H9 (cell line): ENCODE results near the gene EPHB6. TPM values are rescaled to one million over a fixed set of nuclear protein-coding genes. Genes with fewer than 3 reads are reported as not detected.

ENCODE experiments used
- DNase-seq: peaks from one replicate; pipeline ENCODE4 v3.0.0-alpha.2; 2017
- H2AFZ ChIP-seq: one replicate; pipeline ENCODE4 v1.6.1; 2013; ENCODE audit warnings: mild to moderate bottlenecking, low read length, control low read depth, moderate library complexity
- H2AK5ac ChIP-seq: 2 replicates; pipeline ENCODE4 v1.6.1; 2013; ENCODE audit warnings: low read length, control low read depth, mixed read lengths; ENCODE audit not compliant: insufficient read length
- H2BK120ac ChIP-seq: one replicate; pipeline ENCODE4 v1.6.1; 2013; ENCODE audit warnings: low read depth, mild to moderate bottlenecking, low read length, control low read depth, inconsistent platforms; ENCODE audit not compliant: poor library complexity, severe bottlenecking
- H2BK12ac ChIP-seq: 2 replicates; pipeline ENCODE4 v1.6.1; 2013; ENCODE audit warnings: low read length, control low read depth, mixed read lengths, low read depth; ENCODE audit not compliant: insufficient read length
- H2BK15ac ChIP-seq: 2 replicates; pipeline ENCODE4 v1.6.1; 2013; ENCODE audit warnings: low read depth, low read length, control low read depth
- H2BK20ac ChIP-seq: one replicate; pipeline ENCODE4 v1.6.1; 2013; ENCODE audit warnings: low read depth, mild to moderate bottlenecking, low read length, control low read depth, inconsistent platforms; ENCODE audit not compliant: poor library complexity, severe bottlenecking
- H2BK5ac ChIP-seq: 2 replicates; pipeline ENCODE4 v1.6.1; 2013; ENCODE audit warnings: low read length, control low read depth, mixed read lengths; ENCODE audit not compliant: insufficient read length
- H3K14ac ChIP-seq: 2 replicates; pipeline ENCODE4 v1.6.1; 2013; ENCODE audit warnings: low read length, control low read depth; ENCODE audit not compliant: insufficient read depth
- H3K18ac ChIP-seq: 2 replicates; pipeline ENCODE4 v1.6.1; 2013; ENCODE audit warnings: low read depth, mild to moderate bottlenecking, mixed read lengths, low read length, control low read depth; ENCODE audit not compliant: insufficient read length
- H3K23ac ChIP-seq: 2 replicates; pipeline ENCODE4 v1.6.1; 2013; ENCODE audit warnings: low read length, control low read depth, mixed read lengths, low read depth; ENCODE audit not compliant: insufficient read length
- H3K23me2 ChIP-seq: 2 replicates; pipeline ENCODE4 v1.6.1; 2013; ENCODE audit warnings: low read depth, mild to moderate bottlenecking, mixed read lengths, low read length, control low read depth; ENCODE audit not compliant: insufficient read length, poor library complexity, severe bottlenecking
- H3K27ac ChIP-seq: 2 replicates; pipeline ENCODE4 v1.5.1; 2013; ENCODE audit warnings: low read length, control low read depth, mixed read lengths, low read depth; ENCODE audit not compliant: insufficient read length
- H3K27me3 ChIP-seq: 2 replicates; pipeline ENCODE4 v1.6.1; 2013; ENCODE audit warnings: low read length, control low read depth, inconsistent platforms; ENCODE audit not compliant: insufficient read depth
- H3K4ac ChIP-seq: 2 replicates; pipeline ENCODE4 v1.6.1; 2013; ENCODE audit warnings: low read depth, mild to moderate bottlenecking, control low read depth, inconsistent platforms, low read length, moderate library complexity
- H3K4me1 ChIP-seq: 2 replicates; pipeline ENCODE4 v1.6.1; 2013; ENCODE audit warnings: low read length, control low read depth, inconsistent platforms; ENCODE audit not compliant: insufficient read depth
- H3K4me2 ChIP-seq: 2 replicates; pipeline ENCODE4 v1.6.1; 2013; ENCODE audit warnings: low read length, control low read depth, mixed read lengths; ENCODE audit not compliant: insufficient read length, insufficient read depth
- H3K56ac ChIP-seq: 2 replicates; pipeline ENCODE4 v1.6.1; 2013; ENCODE audit warnings: low read depth, mild to moderate bottlenecking, mixed read lengths, low read length, control low read depth; ENCODE audit not compliant: insufficient read length
- H3K79me1 ChIP-seq: 2 replicates; pipeline ENCODE4 v1.6.1; 2013; ENCODE audit warnings: low read depth, mild to moderate bottlenecking, moderate library complexity, low read length, control low read depth, inconsistent platforms; ENCODE audit not compliant: insufficient read depth, poor library complexity, severe bottlenecking
- H3K79me2 ChIP-seq: 2 replicates; pipeline ENCODE4 v1.6.1; 2013; ENCODE audit warnings: low read length, control low read depth, inconsistent platforms; ENCODE audit not compliant: insufficient read depth
- H3K9ac ChIP-seq: 2 replicates; pipeline ENCODE4 v1.6.1; 2013; ENCODE audit warnings: low read length, control low read depth, mixed read lengths; ENCODE audit not compliant: insufficient read length; ENCODE audit errors: extremely low read depth
- H3K9me3 ChIP-seq: one replicate; pipeline ENCODE4 v1.6.1; 2013; ENCODE audit warnings: low read depth, low read length, inconsistent platforms; ENCODE audit not compliant: control insufficient read depth
- H3T11ph ChIP-seq: one replicate; pipeline ENCODE4 v1.6.1; 2013; ENCODE audit warnings: mild to moderate bottlenecking, low read length, control low read depth, inconsistent platforms
- H4K20me1 ChIP-seq: one replicate; pipeline ENCODE4 v1.6.1; 2013; ENCODE audit not compliant: control insufficient read depth, insufficient read length, insufficient read depth
- H4K5ac ChIP-seq: 2 replicates; pipeline ENCODE4 v1.6.1; 2013; ENCODE audit warnings: low read depth, mild to moderate bottlenecking, mixed read lengths, low read length, control low read depth; ENCODE audit not compliant: insufficient read length
- H4K8ac ChIP-seq: replicated peaks from 2 replicates; pipeline ENCODE4 v1.6.1; 2013; ENCODE audit warnings: low read length, control low read depth, mixed read lengths, low read depth; ENCODE audit not compliant: insufficient read length
- H4K91ac ChIP-seq: 2 replicates; pipeline ENCODE4 v1.6.1; 2013; ENCODE audit warnings: low read depth, mild to moderate bottlenecking, moderate library complexity, mixed read lengths, low read length, control low read depth; ENCODE audit not compliant: insufficient read length
- H3K27ac Mint-ChIP-seq, 3 experiments: 2 replicates in 2 of 3; 3 replicates in 1 of 3; pipeline ENCODE4 v1.8.0; 2020 to 2021; ENCODE audit warnings: mixed read lengths in 3 of 3, mild to moderate bottlenecking in 1 of 3, moderate library complexity in 1 of 3
- H3K27me3 Mint-ChIP-seq: 2 replicates; pipeline ENCODE4 v1.8.0; 2021; ENCODE audit warnings: low read depth, mild to moderate bottlenecking, moderate library complexity, mixed read lengths
- H3K36me3 Mint-ChIP-seq, 3 experiments: 2 replicates in 2 of 3; 3 replicates in 1 of 3; pipeline ENCODE4 v1.8.0; 2020 to 2021; ENCODE audit warnings: low read depth in 3 of 3, mixed read lengths in 3 of 3; ENCODE audit not compliant: insufficient read depth in 1 of 3
- H3K4me1 Mint-ChIP-seq, 2 experiments: 2 replicates each; pipeline ENCODE4 v1.8.0; 2020; ENCODE audit warnings: mixed read lengths in 2 of 2
- H3K4me3 Mint-ChIP-seq, 2 experiments: 2 replicates in 1 of 2; 3 replicates in 1 of 2; pipeline ENCODE4 v1.8.0; 2020 to 2021; ENCODE audit warnings: mild to moderate bottlenecking in 2 of 2, mixed read lengths in 2 of 2, moderate library complexity in 1 of 2
- H3K9me3 Mint-ChIP-seq, 2 experiments: 2 replicates in 1 of 2; 3 replicates in 1 of 2; pipeline ENCODE4 v1.8.0; 2020; ENCODE audit warnings: mild to moderate bottlenecking in 2 of 2, mixed read lengths in 2 of 2, moderate library complexity in 1 of 2
- WGBS: extraction: QIAGEN DNeasy Blood & Tissue Kit; methylation state at CpG from one replicate; pipeline ENCODE4 v1.1.7; 2013; ENCODE audit warnings: missing lambda C conversion rate, low lambda C conversion rate, mixed read lengths; ENCODE audit not compliant: insufficient read length; ENCODE audit errors: extremely low coverage; 5-methylcytosine and 5-hydroxymethylcytosine counted together
- total RNA-seq: library from RNA; stranded (reverse); gene quantifications from 2 replicates; pipeline ENCODE4 v1.2.1, GENCODE V29; 2021
- TF ChIP-seq, protein P1 (sequence below): fragments of 200-600 bp; sonication (generic); conservative IDR thresholded peaks from 3 replicates; pipeline ENCODE4 v1.8.0; 2021; ENCODE audit warnings: antibody characterized with exemption, mild to moderate bottlenecking

EPHB6 gene
- total RNA-seq, 1 experiment from 2014 or later, result 9.7 TPM

GRCh38 chr7:142917447-142917846 is 62.6 kb downstream of the EPHB6 start:
- H3K4ac ChIP-seq, result no peak overlapping the region
- no peaks in the 10 kb centered on the region for H3K27me3 ChIP-seq
- H4K5ac ChIP-seq, result no peak overlapping the region
- no peaks in the 10 kb centered on the region for H3K79me1 ChIP-seq
- H2BK5ac ChIP-seq, result no peak overlapping the region
- Mint-ChIP-seq H3K27me3 (peaks cover 14% of the 10 kb centered on the region), H3K4me1 (peaks cover 4 to 7% of the 10 kb centered on the region in 2 experiments), H3K9me3 (0 out of 5 replicates have a peak, but pooled peaks cover 0 to 3% of the 10 kb centered on the region in 2 experiments), H3K27ac (no peak overlapping the region), H3K36me3 (no peaks in the 10 kb centered on the region), H3K4me3 (no peak overlapping the region)
- no peak overlapping the region for H3T11ph ChIP-seq
- WGBS, result no CpG with 5 or more reads among the region's 3 CpGs
- H3K23ac ChIP-seq, result no peak overlapping the region
- no peaks in the 10 kb centered on the region for H4K20me1 ChIP-seq
- H2BK15ac ChIP-seq, result no peak overlapping the region
- no peak overlapping the region for H3K27ac ChIP-seq
- H2BK120ac ChIP-seq, result no peak overlapping the region
- no peak overlapping the region for H3K56ac ChIP-seq
- no peak overlapping the region for H2BK12ac ChIP-seq
- no peak overlapping the region for H4K91ac ChIP-seq
- H3K14ac ChIP-seq, result no peak overlapping the region
- H2AK5ac ChIP-seq, result no peak overlapping the region
- H4K8ac ChIP-seq, result no peak overlapping the region
- no peaks in the 10 kb centered on the region for H3K4me1 ChIP-seq
- no peak overlapping the region for H3K9ac ChIP-seq
- no peak overlapping the region for H2AFZ ChIP-seq
- no peaks in the 10 kb centered on the region for H3K23me2 ChIP-seq
- H3K9me3 ChIP-seq, result no peaks in the 10 kb centered on the region
- no peak for DNase-seq
- TF ChIP-seq, protein P1, sequence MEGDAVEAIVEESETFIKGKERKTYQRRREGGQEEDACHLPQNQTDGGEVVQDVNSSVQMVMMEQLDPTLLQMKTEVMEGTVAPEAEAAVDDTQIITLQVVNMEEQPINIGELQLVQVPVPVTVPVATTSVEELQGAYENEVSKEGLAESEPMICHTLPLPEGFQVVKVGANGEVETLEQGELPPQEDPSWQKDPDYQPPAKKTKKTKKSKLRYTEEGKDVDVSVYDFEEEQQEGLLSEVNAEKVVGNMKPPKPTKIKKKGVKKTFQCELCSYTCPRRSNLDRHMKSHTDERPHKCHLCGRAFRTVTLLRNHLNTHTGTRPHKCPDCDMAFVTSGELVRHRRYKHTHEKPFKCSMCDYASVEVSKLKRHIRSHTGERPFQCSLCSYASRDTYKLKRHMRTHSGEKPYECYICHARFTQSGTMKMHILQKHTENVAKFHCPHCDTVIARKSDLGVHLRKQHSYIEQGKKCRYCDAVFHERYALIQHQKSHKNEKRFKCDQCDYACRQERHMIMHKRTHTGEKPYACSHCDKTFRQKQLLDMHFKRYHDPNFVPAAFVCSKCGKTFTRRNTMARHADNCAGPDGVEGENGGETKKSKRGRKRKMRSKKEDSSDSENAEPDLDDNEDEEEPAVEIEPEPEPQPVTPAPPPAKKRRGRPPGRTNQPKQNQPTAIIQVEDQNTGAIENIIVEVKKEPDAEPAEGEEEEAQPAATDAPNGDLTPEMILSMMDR, result no peak
- no peak overlapping the region for H3K4me2 ChIP-seq
- H3K79me2 ChIP-seq, result no peaks in the 10 kb centered on the region
- no peak overlapping the region for H3K18ac ChIP-seq
- no peak overlapping the region for H2BK20ac ChIP-seq
